CD1c-positive myeloid dendritic cell (primary cell): ENCODE measurements around the gene KCNMA1.
"Not testable (repeated sequence)": the region's sequence is repeated elsewhere in the genome, so short reads cannot be mapped to it uniquely, and the experiment has no call there.

ENCODE experiments used
- DNase-seq: peaks from one replicate; pipeline ENCODE4 v3.0.0-alpha.2; 2016; ENCODE audit errors: extremely low spot score

The KCNMA1 gene

DNA sequence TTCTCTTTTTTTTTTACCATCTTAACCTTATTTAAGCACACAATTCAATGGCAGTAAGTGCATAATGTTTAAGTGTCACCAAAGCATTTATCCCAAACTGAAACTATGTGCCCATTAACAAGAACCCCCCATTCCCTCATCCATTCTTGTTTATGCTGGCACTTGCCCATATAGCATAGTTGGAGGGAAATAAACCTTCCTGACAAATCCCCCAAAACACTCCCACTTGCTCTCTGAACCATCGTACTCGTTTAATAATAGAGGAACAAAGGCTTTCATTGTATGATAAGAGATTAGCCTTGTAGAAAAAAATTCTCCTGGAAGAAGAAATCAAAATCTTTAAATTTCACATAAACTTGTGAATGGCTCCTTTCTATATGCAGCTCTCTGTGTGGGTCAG, 26.4 kb upstream of the KCNMA1 start:
- DNase-seq, result no peak

DNA sequence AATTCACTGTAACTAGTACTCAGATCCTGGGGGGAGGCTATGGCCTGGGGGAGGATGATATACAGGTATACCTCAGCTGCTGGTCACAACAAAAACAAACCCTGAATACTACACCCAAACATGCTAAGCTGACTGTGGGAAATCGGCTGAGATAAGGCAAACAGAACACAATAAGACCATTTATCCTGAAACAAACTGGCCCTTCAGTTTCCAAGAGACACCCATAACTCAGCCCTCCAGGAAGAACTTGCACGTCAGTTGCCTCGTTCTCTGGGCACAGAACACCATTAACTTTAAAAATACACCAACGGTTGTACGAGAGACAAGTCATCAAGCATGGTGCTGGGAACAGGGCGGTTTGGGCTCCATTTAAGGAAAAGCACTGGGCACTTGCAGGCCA, 24.1 kb upstream of the KCNMA1 start:
- DNase-seq, result no peak

DNA sequence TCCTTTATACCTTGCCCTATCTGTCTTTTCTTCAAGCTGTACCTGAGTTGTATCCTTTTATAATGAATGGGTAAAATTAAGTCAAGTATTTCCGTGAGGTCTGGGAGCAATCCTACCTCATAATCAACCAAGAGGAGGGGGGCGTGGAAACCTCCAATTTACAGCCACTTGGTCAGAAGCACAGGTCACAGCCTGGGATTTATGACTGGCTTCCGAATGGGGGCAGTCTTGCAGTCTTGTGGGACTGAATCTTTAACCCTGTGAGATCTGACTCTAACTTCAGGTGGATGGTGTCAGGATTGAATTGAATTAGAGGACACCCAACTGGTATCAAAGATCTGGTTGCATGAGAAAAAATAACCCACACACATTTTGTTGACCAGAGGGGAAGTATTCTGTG, 23.5 kb upstream of the KCNMA1 start:
- no peak for DNase-seq

DNA sequence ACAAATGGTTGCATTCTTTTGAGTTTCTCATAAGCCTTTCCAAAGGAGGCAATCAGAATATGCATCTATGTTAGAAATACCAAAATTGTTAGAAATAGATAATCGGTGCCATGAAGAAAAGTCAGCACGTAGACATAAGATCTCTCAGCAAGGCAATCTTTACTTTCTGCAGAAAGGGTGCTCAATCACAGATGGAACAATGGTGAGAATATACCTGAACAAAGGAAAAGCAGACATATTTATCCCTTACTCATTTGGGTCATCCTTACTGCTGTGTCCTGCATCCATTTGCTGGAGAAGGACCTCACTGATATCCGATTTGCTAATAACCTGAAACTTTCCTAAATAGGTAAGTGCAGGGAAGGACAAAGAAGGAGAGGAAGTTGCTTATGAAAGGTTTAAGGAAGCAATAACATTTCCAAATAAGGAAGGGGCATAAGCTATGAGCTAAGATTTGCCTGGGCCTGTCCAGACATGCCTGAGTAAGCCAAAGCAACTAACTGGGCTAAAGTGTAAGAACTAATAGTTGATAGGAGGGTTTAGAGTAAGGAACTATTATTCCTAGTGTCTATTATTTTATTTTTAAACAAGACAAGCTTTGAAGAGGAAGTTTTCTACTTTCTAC, 21.6 kb upstream of the KCNMA1 start:
- DNase-seq, result not testable (repeated sequence)

DNA sequence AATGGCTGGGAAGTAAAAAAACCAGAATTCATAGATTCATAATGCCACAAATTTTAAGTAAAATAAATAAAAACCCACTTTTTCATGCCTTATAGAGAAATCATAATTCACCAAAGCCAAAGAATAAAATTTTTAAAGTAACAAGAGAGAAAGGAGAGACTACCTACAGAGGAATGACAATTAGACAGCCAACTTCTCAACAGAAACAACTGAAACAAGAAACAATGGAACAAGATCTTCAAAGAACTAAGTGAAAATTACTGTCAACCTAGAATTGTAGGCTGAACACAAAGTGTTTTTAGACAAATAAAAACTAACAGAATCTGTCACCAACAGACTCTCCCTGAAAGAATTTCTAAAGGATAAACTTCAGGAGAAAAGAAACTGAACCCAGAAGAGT, 15.6 kb upstream of the KCNMA1 start:
- no peak for DNase-seq

DNA sequence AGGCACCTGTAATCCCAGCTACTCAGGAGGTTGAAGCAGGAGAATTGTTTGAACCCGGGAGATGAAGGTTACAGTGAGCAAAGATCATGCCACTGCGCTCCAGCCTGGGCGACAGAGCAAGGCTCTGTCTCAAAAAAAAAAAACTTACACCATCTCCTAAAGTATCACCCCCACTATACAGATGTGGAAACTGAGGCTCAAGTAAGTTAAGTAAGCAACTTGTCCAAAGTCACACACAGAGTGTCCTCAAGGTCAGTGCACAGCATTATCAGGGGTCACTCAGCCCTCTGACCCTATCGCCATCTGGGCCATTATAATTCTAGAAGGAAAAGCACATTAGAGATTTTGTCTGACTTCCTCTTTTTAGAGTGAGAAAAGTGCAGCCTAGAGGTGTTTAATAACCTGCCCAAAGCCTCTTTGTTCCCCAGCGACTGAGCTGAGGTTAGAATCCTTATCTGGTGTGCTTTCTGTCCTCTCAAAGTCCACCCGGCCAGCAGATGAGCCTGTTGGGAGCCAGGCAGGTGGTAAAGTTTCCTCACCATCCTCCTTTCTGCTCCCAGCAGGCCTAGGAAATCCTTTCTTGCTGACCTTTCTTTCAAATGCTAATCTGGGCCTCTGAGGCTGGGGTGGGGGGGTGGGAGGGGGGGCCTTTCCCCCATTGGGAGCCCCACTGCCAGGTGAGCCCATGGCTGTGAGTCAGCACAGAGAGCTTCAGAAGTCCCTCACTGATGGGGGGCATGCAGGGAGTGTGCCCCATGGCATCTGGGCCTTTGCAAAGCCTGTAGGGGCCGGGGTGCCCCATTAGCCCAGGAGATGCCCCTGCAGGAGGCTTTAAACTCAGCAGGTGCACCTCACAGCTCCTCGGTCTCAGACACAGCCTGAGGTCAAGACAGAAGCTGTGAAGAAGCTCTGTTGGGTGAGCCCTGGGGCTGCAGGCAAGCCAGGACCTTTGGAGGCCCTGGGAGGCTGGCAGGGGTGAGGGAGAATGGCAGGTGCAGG, 12.0 kb upstream of the KCNMA1 start:
- no peak for DNase-seq

DNA sequence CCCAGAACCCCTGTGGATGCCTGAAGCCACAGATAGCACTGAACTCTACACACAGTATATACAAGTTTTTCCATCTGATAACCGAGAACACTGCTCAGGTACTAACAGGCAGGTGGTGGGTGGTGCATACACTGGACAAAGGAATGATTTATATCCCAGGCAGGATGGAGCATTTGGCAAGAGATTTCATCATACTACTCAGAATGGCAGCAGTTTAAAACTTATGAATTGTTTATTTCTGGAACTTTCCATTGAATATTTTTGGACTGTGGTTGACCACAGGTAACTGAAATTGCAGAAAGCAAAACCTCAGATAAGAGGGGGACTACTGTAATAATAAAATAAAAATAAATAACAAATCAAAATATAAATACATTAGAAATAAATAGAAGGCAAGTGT, 10.9 kb upstream of the KCNMA1 start:
- no peak for DNase-seq

DNA sequence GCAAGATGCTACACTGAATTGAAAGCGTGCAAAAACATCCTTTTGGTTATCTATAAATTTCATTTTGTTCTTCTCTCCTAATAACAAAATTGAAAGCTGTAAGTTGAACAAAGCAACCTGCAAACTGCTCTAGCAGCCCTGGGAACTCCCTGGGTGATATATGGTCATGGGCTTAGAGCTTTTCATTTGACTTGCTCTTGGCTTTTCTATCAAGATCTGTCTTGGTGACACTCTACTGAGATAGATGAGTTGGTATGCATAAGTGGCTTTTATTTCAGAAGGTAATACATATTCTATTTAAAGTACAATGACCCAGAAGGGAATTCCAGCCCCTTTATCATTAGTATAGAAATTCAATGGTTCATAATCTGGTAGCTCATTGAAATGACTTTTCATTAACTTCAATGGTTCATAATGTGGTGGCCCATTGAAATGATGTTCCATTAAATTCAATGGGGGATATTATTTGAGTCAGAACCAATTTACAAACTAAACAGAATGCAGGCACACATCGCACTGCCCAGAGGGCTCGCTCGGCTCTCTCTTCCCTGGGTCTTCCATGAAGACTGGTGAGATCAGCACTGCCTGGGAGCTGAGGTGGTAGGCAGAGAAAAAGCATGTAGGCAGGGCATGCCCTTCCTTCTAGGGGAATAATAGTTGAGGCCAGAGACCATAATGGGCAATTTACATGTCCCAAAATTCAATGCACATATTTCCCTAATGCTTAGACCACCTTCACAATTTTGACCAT, 10.1 kb upstream of the KCNMA1 start:
- no peak for DNase-seq

DNA sequence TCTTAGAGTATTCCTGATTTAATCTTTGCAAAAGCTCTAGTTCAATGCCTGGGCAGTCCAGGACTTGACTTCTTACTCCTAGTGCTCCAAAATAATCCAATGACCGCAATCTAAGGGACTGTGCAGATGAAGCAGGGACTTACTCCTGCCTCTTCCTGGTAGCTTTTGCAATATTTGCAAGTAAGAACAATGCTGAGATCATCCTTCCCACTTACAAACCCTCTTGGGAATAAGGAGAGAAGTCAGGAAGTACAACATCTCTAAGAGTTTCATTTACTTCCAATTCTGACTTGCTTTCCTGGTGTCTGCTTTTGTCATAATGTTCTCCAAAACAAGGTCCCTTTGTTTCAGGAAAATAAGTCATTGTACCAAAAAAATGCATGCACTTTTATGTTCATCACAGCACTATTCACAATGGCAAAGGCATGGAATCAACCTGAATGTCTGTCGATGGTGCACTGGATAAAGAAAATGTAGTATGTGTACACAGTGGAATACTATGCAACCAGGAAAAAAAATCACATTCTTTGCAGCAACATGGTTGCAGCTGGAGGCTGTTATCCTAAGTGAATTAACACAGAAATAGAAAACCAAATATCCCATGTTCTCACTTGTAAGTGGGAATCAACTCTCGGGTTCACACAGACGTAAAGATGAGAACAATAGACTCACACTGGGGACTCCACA, 7.1 kb upstream of the KCNMA1 start:
- DNase-seq, result no peak

DNA sequence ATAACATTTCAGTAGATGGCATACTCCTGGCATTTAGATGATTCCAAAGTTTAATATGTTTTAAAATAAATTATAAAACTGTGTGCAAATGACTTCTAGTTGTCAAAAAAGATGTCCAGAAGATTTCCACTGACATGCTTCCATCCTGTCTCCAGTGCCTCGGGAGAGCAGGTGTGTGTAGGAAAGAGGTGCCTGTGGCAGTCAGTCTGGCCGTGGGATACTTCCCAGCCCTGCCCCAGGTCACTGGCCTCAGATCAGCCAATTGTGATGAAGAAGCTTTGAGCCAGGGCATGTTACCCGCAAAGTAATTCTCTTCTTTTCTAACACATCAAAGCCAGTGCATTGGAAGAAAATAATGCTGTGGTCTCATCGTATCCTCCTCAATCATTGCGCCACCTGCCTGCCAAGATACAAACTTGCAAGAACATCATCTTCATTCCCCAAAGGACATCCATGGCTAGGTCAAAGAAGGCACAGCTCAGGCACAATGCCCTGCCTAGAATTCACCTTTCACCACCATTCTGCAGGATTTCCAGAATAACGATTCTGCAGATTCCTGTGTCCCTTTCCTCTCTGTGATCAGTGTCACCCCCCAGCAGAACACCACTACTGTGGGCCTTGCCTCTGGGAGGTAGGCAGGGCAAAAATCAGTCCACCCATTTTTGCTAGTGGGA, 6.3 kb upstream of the KCNMA1 start:
- peak; percentile 45 for DNase-seq

DNA sequence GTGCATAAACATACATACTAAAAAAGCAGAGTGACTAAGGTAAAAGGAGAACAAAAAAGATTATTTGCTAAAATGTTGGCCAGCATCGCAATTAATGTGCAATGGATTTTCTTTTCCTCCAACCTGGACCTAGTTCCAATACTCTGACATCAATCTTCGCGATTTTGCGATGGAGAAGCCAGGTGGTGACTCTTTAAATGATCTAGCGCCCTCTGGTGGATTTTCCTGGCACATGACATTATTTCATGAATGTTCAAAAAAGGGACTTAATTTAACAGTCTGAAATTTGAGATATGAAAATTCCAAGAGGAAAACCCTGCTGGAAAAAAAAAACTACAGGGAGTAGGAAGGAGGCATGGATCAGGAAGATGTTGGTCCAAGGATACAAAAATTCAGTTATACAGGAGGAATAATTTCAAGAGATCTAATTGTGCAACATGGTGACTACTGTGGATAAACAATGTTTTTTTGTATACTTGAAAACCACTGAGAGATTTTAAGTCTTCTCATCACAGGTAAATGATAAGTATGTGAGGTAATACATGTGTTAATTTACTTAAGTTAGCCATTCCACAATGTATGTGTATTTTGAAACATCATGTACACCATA, 4.3 kb upstream of the KCNMA1 start:
- peak; percentile 78 for DNase-seq

DNA sequence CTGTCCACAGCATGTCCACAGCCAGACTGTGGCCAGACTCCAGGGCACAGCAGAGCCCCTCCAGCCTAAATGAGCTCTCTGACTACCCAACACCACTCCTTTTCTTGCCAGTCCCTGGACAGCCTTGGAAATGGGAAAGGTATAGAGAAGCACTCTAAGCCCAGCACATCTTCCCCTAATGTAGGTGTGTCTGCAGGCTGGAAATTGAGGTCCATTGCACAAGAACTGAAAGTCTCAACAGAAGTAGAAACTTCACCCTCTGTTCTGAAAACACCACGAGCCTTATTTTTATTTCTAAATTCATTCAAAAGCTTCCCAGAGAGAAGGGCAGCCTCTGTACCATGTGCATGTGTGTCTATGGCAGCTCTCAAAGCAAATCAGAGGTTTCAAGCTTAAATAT, 3.7 kb upstream of the KCNMA1 start:
- no peak for DNase-seq

DNA sequence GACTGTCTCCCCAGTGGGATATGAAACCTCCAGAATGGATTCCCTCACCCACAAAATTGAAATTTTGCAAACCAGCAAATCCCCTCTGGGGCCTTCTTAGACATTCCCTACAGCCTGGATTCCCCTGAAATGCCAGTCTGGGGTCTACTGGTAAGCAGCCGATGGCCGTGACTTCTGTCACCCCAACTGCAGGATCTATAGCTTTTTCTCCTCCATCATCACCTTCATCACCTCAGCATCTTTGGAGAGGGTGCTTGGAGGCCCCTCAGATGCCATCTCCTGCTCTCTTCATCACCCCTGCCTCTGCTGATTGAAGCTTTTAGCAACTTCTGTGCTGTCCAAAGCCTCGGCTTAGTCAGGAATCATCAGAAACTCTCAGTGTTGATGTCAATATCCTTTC, 2.6 kb upstream of the KCNMA1 start:
- no peak for DNase-seq

DNA sequence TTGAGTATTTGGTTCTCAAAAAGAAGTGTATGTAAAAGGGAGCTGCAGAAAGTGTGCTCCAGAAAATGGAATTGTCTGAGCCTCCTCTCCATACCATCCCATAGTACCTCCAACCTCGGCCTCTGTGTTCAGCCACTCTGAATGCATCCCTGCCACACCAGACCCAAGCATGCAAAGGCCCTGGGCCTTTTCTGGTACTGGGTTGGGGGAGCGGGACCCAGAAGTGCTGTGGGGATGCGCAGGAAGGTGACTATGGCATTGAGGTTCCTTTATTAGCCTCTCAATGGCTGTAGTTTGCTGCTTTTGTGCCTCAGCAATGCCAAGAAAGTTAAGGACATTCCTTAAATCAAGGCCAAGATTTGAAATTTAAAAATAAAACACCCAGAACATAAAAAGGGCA, 2.1 kb upstream of the KCNMA1 start:
- DNase-seq, result no peak

DNA sequence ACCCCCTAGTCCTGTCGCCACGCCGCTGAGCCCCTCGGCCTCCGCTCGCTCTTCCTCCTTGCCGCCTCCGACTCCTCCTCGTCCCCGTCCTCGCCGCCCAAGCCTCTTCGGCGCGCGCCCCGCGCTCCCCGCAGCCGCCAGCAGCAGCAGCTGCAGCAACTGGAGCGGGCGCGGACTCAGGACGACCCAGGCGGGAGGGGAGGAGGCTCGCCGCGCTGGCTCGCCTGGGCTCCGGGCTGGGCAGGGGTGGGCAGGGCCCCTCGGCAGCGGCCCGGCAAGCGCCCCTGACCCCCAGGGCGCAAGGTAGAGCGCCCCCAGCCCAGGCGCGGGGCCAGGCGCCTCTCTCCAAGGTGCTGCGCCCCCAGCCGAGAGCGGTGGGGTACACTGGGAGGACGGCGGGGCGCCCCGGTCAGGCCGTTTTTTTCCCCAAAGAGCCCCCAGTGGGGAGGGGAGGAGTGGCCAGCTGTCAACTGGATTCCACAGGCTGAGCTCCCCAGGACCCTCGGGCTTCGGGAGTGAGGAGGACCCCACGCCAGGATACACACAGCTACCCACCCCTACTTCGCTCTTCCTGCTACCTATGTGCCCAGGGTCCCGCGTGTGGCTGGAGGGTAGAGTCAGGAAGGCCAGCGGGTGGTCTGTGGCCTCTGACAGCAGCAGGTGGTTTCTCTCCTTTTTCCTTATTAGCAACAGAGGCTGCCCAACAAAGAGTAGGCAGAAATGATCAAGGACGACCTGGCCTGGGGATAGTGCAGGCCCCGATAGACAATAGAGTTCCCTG, 903 bp upstream of the KCNMA1 start:
- DNase-seq, result no peak

DNA sequence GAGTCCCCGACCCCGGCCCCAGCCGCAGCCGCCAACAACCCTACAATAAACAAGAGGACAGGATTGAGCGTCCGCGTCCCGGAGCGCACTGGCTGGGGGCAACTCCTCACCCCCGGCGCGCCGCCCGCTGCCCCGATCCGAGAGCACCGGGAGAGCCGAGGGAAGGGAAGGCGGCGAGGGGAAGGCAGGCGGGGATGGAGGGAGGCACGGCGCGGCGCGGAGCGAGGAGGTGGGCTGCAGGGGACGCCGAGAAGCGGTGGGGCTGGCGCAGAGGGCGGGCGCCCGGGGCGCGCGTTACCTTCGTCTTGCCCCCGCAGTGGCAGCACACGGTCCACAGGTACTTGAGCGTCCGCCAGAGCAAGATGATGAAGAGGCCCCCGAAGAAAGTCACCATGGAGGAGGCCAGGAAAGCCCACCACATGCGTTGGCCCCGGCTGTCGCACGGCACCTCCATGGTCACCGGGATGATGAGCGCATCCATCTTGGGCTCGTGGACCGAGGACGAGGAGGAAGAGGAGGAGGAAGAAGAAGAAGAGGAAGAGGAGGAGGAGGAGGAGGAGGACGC, 559 bp downstream of the KCNMA1 start:
- no peak for DNase-seq

DNA sequence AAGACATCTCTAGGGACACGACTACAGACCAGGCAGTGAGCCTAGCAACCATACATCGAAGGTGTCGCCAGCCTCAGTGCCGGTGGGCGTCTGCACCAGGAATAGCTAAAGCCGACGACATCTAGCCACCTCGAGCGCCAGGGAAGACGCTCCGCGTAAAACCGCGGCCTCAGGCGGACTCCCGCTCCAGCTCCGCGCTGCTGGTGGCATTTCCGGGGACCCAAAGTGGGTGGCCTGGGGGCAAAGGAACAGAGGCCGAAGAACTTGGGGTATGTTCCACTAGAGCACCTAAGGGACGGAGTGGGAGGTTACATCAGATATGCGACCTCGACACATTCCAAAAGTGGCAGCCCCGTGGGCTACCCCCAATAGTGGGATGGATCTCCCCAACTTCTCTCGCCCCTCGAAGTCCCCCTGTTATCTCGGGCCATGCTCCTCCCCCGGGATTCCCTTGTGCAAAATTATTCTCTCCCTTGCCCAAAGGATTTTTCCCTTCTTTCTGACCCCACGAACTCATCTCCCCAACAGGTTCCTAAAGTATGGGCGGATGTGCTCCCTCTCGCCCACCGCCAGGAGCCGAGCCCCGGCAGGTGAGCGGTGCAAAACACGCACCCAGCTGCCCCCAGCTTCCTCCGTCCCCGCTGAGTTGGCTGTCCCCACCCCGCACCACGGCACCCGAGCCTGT, 1.2 kb downstream of the KCNMA1 start:
- no peak for DNase-seq

DNA sequence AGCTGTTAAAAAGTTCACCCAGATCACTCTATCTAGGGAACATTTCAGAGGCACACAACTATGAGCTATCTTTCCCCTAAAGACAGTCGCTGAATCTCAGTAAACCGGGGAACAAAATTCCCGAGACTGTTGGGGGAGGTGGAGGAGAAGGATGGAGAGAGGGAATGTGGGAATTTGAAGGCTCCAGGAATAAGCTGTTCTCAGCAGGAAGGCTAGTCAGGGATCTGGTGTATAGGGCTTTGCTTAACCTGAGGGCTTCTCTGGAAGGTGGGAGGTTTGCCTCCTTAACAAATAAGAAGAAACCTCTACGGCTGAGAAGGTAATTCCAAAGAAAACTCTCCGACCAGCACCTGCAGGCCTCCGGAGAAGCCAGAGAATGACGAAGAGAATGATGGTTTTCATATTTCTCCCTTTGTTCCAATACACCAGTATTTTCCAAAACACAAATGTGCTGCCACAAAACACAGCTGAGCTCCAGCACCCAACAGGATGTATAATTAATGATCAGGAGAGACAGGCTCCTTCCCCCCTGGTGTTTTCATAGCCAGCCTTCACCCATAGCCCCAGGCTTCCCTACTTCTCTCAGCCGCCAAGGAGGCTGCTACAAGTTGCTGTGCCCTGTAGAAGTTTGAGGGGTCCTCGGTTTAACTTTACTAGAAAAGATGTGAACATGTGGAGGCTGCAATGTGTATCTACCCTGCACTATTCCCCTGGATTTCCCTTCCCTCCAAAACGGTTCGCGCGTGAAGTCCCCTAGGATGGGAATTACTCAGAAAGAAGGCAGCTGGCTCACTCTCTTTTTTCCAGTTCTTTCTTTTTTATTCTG, 2.0 kb downstream of the KCNMA1 start:
- no peak for DNase-seq
